GM18907 (cell line): ENCODE data around the gene PTPRH.
"Not testable (repeated sequence)": the region's sequence is repeated elsewhere in the genome, so short reads cannot be mapped to it uniquely, and the experiment has no call there.

Experiments used
- ATAC-seq: cut with Tn5 transposase; IDR thresholded peaks from one replicate; pipeline ENCODE4 v1.9.1; 2021; ENCODE audit warnings: mild to moderate bottlenecking, moderate library complexity; ENCODE audit not compliant: unreplicated experiment

The PTPRH gene

GRCh38 chr19:55226273-55226672 is 17.0 kb upstream of the PTPRH start:
- no peak for ATAC-seq

GRCh38 chr19:55225415-55225958 is 16.2 kb upstream of the PTPRH start:
- no peak for ATAC-seq

- ATAC-seq: not testable (repeated sequence)
Measured at GRCh38 chr19:55224679-55225414, 15.5 kb upstream of the PTPRH start.

- no peak for ATAC-seq
Measured at GRCh38 chr19:55224038-55224665, 14.9 kb upstream of the PTPRH start.

- no peak for ATAC-seq
Measured at GRCh38 chr19:55223291-55224037, 14.2 kb upstream of the PTPRH start.

- ATAC-seq: no peak
Measured at GRCh38 chr19:55220525-55220924, 11.2 kb upstream of the PTPRH start.

- ATAC-seq: no peak
Measured at GRCh38 chr19:55216461-55217198, 7.3 kb upstream of the PTPRH start.

- no peak for ATAC-seq
Measured at GRCh38 chr19:55213547-55213946, 4.2 kb upstream of the PTPRH start.

GRCh38 chr19:55212447-55212846 is 3.1 kb upstream of the PTPRH start:
- no peak for ATAC-seq

- ATAC-seq: no peak
Measured at GRCh38 chr19:55209693-55210472, 582 bp upstream of the PTPRH start.

- no peak for ATAC-seq
Measured at GRCh38 chr19:55206664-55207500, 2.4 kb downstream of the PTPRH start.

- not testable (repeated sequence) for ATAC-seq
Measured at GRCh38 chr19:55202199-55202598, 7.1 kb downstream of the PTPRH start.

GRCh38 chr19:55199620-55200204 is 9.6 kb downstream of the PTPRH start:
- no peak for ATAC-seq

- no peak for ATAC-seq
Measured at GRCh38 chr19:55198651-55199050, 10.7 kb downstream of the PTPRH start.

GRCh38 chr19:55197528-55197927 is 11.8 kb downstream of the PTPRH start:
- ATAC-seq: no peak

GRCh38 chr19:55196803-55197202 is 12.5 kb downstream of the PTPRH start:
- ATAC-seq: no peak

- no peak for ATAC-seq
Measured at GRCh38 chr19:55193481-55193880, 15.8 kb downstream of the PTPRH start.

- ATAC-seq: no peak
Measured at GRCh38 chr19:55189403-55189835, 19.9 kb downstream of the PTPRH start.

- ATAC-seq: no peak
Measured at GRCh38 chr19:55188625-55189024, 20.7 kb downstream of the PTPRH start.
